H9 (cell line): ENCODE data around the gene GPRIN1. TPM values are rescaled to one million over a fixed set of nuclear protein-coding genes. Genes with fewer than 3 reads are reported as not detected.
A peak's percentile ranks its signal among the peaks of the same experiment; 100 is the strongest.

Experiments
- DNase-seq: peaks from one replicate; pipeline ENCODE4 v3.0.0-alpha.2; 2017
- H2AFZ ChIP-seq: one replicate; pipeline ENCODE4 v1.6.1; 2013; ENCODE audit warnings: mild to moderate bottlenecking, low read length, control low read depth, moderate library complexity
- H2AK5ac ChIP-seq: 2 replicates; pipeline ENCODE4 v1.6.1; 2013; ENCODE audit warnings: low read length, control low read depth, mixed read lengths; ENCODE audit not compliant: insufficient read length
- H2BK120ac ChIP-seq: one replicate; pipeline ENCODE4 v1.6.1; 2013; ENCODE audit warnings: low read depth, mild to moderate bottlenecking, low read length, control low read depth, inconsistent platforms; ENCODE audit not compliant: poor library complexity, severe bottlenecking
- H2BK12ac ChIP-seq: 2 replicates; pipeline ENCODE4 v1.6.1; 2013; ENCODE audit warnings: low read length, control low read depth, mixed read lengths, low read depth; ENCODE audit not compliant: insufficient read length
- H2BK15ac ChIP-seq: 2 replicates; pipeline ENCODE4 v1.6.1; 2013; ENCODE audit warnings: low read depth, low read length, control low read depth
- H2BK20ac ChIP-seq: one replicate; pipeline ENCODE4 v1.6.1; 2013; ENCODE audit warnings: low read depth, mild to moderate bottlenecking, low read length, control low read depth, inconsistent platforms; ENCODE audit not compliant: poor library complexity, severe bottlenecking
- H2BK5ac ChIP-seq: 2 replicates; pipeline ENCODE4 v1.6.1; 2013; ENCODE audit warnings: low read length, control low read depth, mixed read lengths; ENCODE audit not compliant: insufficient read length
- H3K14ac ChIP-seq: 2 replicates; pipeline ENCODE4 v1.6.1; 2013; ENCODE audit warnings: low read length, control low read depth; ENCODE audit not compliant: insufficient read depth
- H3K18ac ChIP-seq: 2 replicates; pipeline ENCODE4 v1.6.1; 2013; ENCODE audit warnings: low read depth, mild to moderate bottlenecking, mixed read lengths, low read length, control low read depth; ENCODE audit not compliant: insufficient read length
- H3K23ac ChIP-seq: 2 replicates; pipeline ENCODE4 v1.6.1; 2013; ENCODE audit warnings: low read length, control low read depth, mixed read lengths, low read depth; ENCODE audit not compliant: insufficient read length
- H3K23me2 ChIP-seq: 2 replicates; pipeline ENCODE4 v1.6.1; 2013; ENCODE audit warnings: low read depth, mild to moderate bottlenecking, mixed read lengths, low read length, control low read depth; ENCODE audit not compliant: insufficient read length, poor library complexity, severe bottlenecking
- H3K27ac ChIP-seq: 2 replicates; pipeline ENCODE4 v1.5.1; 2013; ENCODE audit warnings: low read length, control low read depth, mixed read lengths, low read depth; ENCODE audit not compliant: insufficient read length
- H3K27me3 ChIP-seq: 2 replicates; pipeline ENCODE4 v1.6.1; 2013; ENCODE audit warnings: low read length, control low read depth, inconsistent platforms; ENCODE audit not compliant: insufficient read depth
- H3K4ac ChIP-seq: 2 replicates; pipeline ENCODE4 v1.6.1; 2013; ENCODE audit warnings: low read depth, mild to moderate bottlenecking, control low read depth, inconsistent platforms, low read length, moderate library complexity
- H3K4me1 ChIP-seq: 2 replicates; pipeline ENCODE4 v1.6.1; 2013; ENCODE audit warnings: low read length, control low read depth, inconsistent platforms; ENCODE audit not compliant: insufficient read depth
- H3K4me2 ChIP-seq: 2 replicates; pipeline ENCODE4 v1.6.1; 2013; ENCODE audit warnings: low read length, control low read depth, mixed read lengths; ENCODE audit not compliant: insufficient read length, insufficient read depth
- H3K56ac ChIP-seq: 2 replicates; pipeline ENCODE4 v1.6.1; 2013; ENCODE audit warnings: low read depth, mild to moderate bottlenecking, mixed read lengths, low read length, control low read depth; ENCODE audit not compliant: insufficient read length
- H3K79me1 ChIP-seq: 2 replicates; pipeline ENCODE4 v1.6.1; 2013; ENCODE audit warnings: low read depth, mild to moderate bottlenecking, moderate library complexity, low read length, control low read depth, inconsistent platforms; ENCODE audit not compliant: insufficient read depth, poor library complexity, severe bottlenecking
- H3K79me2 ChIP-seq: 2 replicates; pipeline ENCODE4 v1.6.1; 2013; ENCODE audit warnings: low read length, control low read depth, inconsistent platforms; ENCODE audit not compliant: insufficient read depth
- H3K9ac ChIP-seq: 2 replicates; pipeline ENCODE4 v1.6.1; 2013; ENCODE audit warnings: low read length, control low read depth, mixed read lengths; ENCODE audit not compliant: insufficient read length; ENCODE audit errors: extremely low read depth
- H3K9me3 ChIP-seq: one replicate; pipeline ENCODE4 v1.6.1; 2013; ENCODE audit warnings: low read depth, low read length, inconsistent platforms; ENCODE audit not compliant: control insufficient read depth
- H3T11ph ChIP-seq: one replicate; pipeline ENCODE4 v1.6.1; 2013; ENCODE audit warnings: mild to moderate bottlenecking, low read length, control low read depth, inconsistent platforms
- H4K20me1 ChIP-seq: one replicate; pipeline ENCODE4 v1.6.1; 2013; ENCODE audit not compliant: control insufficient read depth, insufficient read length, insufficient read depth
- H4K5ac ChIP-seq: 2 replicates; pipeline ENCODE4 v1.6.1; 2013; ENCODE audit warnings: low read depth, mild to moderate bottlenecking, mixed read lengths, low read length, control low read depth; ENCODE audit not compliant: insufficient read length
- H4K8ac ChIP-seq: replicated peaks from 2 replicates; pipeline ENCODE4 v1.6.1; 2013; ENCODE audit warnings: low read length, control low read depth, mixed read lengths, low read depth; ENCODE audit not compliant: insufficient read length
- H4K91ac ChIP-seq: 2 replicates; pipeline ENCODE4 v1.6.1; 2013; ENCODE audit warnings: low read depth, mild to moderate bottlenecking, moderate library complexity, mixed read lengths, low read length, control low read depth; ENCODE audit not compliant: insufficient read length
- H3K27ac Mint-ChIP-seq, 3 experiments: 2 replicates in 2 of 3; 3 replicates in 1 of 3; pipeline ENCODE4 v1.8.0; 2020 to 2021; ENCODE audit warnings: mixed read lengths in 3 of 3, mild to moderate bottlenecking in 1 of 3, moderate library complexity in 1 of 3
- H3K27me3 Mint-ChIP-seq: 2 replicates; pipeline ENCODE4 v1.8.0; 2021; ENCODE audit warnings: low read depth, mild to moderate bottlenecking, moderate library complexity, mixed read lengths
- H3K36me3 Mint-ChIP-seq, 3 experiments: 2 replicates in 2 of 3; 3 replicates in 1 of 3; pipeline ENCODE4 v1.8.0; 2020 to 2021; ENCODE audit warnings: low read depth in 3 of 3, mixed read lengths in 3 of 3; ENCODE audit not compliant: insufficient read depth in 1 of 3
- H3K4me1 Mint-ChIP-seq, 2 experiments: 2 replicates each; pipeline ENCODE4 v1.8.0; 2020; ENCODE audit warnings: mixed read lengths in 2 of 2
- H3K4me3 Mint-ChIP-seq, 2 experiments: 2 replicates in 1 of 2; 3 replicates in 1 of 2; pipeline ENCODE4 v1.8.0; 2020 to 2021; ENCODE audit warnings: mild to moderate bottlenecking in 2 of 2, mixed read lengths in 2 of 2, moderate library complexity in 1 of 2
- H3K9me3 Mint-ChIP-seq, 2 experiments: 2 replicates in 1 of 2; 3 replicates in 1 of 2; pipeline ENCODE4 v1.8.0; 2020; ENCODE audit warnings: mild to moderate bottlenecking in 2 of 2, mixed read lengths in 2 of 2, moderate library complexity in 1 of 2
- WGBS: extraction: QIAGEN DNeasy Blood & Tissue Kit; methylation state at CpG from one replicate; pipeline ENCODE4 v1.1.7; 2013; ENCODE audit warnings: missing lambda C conversion rate, low lambda C conversion rate, mixed read lengths; ENCODE audit not compliant: insufficient read length; ENCODE audit errors: extremely low coverage; 5-methylcytosine and 5-hydroxymethylcytosine counted together
- total RNA-seq: library from RNA; stranded (reverse); gene quantifications from 2 replicates; pipeline ENCODE4 v1.2.1, GENCODE V29; 2021
- TF ChIP-seq, protein P1 (sequence below): fragments of 200-600 bp; sonication (generic); conservative IDR thresholded peaks from 3 replicates; pipeline ENCODE4 v1.8.0; 2021; ENCODE audit warnings: antibody characterized with exemption, mild to moderate bottlenecking

The GPRIN1 gene
- total RNA-seq, 1 experiment from 2014 or later: 10.8 TPM

DNA sequence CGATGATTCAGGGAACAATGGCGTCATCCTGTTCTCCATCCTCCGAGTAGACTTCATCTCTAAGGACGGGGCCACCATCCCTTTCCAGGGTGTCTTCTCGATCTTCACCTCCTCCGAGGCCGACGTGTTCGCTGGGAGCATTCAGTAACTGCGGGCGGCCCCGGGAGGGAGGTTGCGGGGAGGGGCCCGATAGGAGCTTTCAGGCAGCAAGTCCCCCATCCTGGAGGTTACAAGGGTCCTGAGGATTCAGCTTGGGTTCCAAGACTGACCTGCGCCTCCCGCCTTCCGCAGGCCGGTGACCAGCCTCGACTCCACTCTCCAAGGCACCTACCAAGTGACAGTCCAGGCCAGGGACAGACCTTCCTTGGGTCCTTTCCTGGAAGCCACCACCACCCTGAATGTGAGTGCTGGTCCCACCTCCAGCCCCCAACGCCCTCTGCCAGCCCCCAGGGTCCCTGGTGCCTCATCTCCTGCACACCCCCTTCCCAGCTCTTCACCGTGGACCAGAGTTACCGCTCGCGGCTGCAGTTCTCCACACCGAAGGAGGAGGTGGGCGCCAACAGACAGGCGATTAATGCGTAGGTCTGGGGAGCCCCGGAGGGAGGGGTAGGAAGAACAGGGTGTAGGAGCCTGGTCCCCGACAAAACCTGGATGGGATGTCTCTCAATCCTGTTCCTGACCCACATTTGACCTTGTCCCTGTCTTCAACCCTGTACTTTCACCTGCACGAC, 20.8 kb downstream of the GPRIN1 start:
- peaks cover 2% of the 10 kb centered on the region in 2 experiments; a peak in 2 of 4 replicates for H3K4me1 Mint-ChIP-seq

More for the DNA sequence above, 20.8 kb downstream of the GPRIN1 start:
- H3K4me2 ChIP-seq: no peak overlapping the region
- no peak overlapping the region for H2BK12ac ChIP-seq
- no peak overlapping the region for H2AFZ ChIP-seq
- Mint-ChIP-seq H3K4me3 (no peak overlapping the region), H3K27me3 (peaks cover 25% of the 10 kb centered on the region), H3K36me3 (peaks cover 0 to 8% (median 4%) of the 10 kb centered on the region in 3 experiments; a peak in 4 of 7 replicates), H3K27ac (no peak overlapping the region), H3K9me3 (peaks cover 10 to 18% of the 10 kb centered on the region in 2 experiments)
- H4K91ac ChIP-seq: no peak overlapping the region
- no peak overlapping the region for H3K27ac ChIP-seq
- no peaks in the 10 kb centered on the region for H3K27me3 ChIP-seq
- peaks cover 5% of the 10 kb centered on the region for H4K20me1 ChIP-seq
- H2BK5ac ChIP-seq: no peak overlapping the region
- WGBS: no CpG with 5 or more reads among the region's 31 CpGs
- no peak overlapping the region for H2BK120ac ChIP-seq
- H3K79me2 ChIP-seq: no peaks in the 10 kb centered on the region
- H3K4ac ChIP-seq: no peak overlapping the region
- H3T11ph ChIP-seq: no peak overlapping the region
- no peak overlapping the region for H3K56ac ChIP-seq
- no peak overlapping the region for H2AK5ac ChIP-seq
- H3K9me3 ChIP-seq: no peaks in the 10 kb centered on the region
- no peak overlapping the region for H3K9ac ChIP-seq
- H3K23ac ChIP-seq: no peak overlapping the region
- no peak overlapping the region for H4K5ac ChIP-seq
- no peak for DNase-seq
- TF ChIP-seq, protein P1, sequence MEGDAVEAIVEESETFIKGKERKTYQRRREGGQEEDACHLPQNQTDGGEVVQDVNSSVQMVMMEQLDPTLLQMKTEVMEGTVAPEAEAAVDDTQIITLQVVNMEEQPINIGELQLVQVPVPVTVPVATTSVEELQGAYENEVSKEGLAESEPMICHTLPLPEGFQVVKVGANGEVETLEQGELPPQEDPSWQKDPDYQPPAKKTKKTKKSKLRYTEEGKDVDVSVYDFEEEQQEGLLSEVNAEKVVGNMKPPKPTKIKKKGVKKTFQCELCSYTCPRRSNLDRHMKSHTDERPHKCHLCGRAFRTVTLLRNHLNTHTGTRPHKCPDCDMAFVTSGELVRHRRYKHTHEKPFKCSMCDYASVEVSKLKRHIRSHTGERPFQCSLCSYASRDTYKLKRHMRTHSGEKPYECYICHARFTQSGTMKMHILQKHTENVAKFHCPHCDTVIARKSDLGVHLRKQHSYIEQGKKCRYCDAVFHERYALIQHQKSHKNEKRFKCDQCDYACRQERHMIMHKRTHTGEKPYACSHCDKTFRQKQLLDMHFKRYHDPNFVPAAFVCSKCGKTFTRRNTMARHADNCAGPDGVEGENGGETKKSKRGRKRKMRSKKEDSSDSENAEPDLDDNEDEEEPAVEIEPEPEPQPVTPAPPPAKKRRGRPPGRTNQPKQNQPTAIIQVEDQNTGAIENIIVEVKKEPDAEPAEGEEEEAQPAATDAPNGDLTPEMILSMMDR: no peak
- H3K79me1 ChIP-seq: no peaks in the 10 kb centered on the region
- H2BK20ac ChIP-seq: no peak overlapping the region
- H2BK15ac ChIP-seq: no peak overlapping the region
- H3K23me2 ChIP-seq: no peaks in the 10 kb centered on the region
- H4K8ac ChIP-seq: no peak overlapping the region
- H3K14ac ChIP-seq: peak overlapping the region; percentile 36; the same call in 1 of the 2 replicates
- H3K18ac ChIP-seq: no peak overlapping the region
- H3K4me1 ChIP-seq: no peaks in the 10 kb centered on the region
